ENCODE results near the gene NR2C2.
"Not testable (repeated sequence)": the region's sequence is repeated elsewhere in the genome, so short reads cannot be mapped to it uniquely, and the experiment has no call there.

Gene NR2C2

DNA sequence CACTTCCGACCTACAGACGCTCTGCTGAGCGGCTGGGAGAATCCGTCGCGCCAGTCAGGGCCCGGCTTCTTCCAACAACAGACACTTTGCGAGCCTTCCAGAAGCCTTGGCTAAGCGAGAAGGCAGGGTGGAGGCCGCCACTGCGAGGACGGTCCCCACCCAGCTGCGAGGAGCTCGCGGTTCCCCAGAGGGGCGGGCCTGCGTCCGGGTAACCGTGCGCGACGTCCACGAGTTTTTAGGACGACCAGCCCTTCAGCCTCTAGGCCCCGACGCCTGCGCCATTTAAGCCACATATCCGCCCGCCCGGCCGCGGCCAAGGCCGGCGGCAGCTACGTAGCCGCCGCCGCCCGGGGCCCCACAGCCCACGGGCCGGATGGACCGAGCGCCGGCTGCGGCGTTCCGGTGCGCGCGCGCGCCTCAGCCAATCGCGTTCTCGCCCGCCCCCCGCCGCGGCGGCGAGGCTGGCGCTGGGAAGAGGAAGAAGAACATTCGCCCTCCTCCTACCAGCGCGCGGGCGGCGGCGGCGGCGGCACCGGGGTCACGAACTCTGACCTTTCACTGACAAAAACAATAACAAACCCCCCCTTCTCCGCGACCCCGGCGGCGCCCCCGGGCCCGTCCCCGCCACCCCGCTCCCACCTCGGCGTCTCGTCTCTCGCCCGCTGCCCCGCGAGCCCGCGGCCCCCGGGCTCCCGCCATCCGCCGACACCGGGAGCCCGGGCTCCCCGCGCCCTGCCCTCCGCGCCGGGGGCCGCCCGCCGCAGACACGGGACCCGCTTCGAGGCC, at the start of gene NR2C2:
Gene NR2C2, plus strand, starts transcription at position 484 of the 786 bp plus-strand sequence. CDS start 56,332 bp downstream, outside the sequence.
- peak; percentile 66 for DNase-seq

DNA sequence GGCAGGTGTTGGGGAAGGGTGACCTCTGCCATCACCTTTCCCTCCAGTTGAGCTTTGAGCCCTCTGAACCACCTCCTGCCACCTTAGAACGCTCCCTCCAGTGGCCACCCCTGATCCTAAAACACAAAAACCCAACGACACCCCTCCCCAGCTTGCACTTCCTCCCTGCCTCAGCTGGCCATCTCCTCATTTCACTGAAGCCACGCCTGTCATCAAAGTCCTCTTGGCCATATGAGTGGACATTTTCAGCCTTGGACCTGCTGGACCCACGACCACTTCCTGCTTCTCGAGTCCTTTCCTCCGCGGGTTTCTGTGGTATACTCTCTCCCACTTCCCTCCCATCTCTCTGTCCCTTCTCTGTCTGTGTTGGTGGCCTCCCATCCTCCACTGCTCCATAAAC, 48.5 kb upstream of the NR2C2 start:
- no peak for DNase-seq

DNA sequence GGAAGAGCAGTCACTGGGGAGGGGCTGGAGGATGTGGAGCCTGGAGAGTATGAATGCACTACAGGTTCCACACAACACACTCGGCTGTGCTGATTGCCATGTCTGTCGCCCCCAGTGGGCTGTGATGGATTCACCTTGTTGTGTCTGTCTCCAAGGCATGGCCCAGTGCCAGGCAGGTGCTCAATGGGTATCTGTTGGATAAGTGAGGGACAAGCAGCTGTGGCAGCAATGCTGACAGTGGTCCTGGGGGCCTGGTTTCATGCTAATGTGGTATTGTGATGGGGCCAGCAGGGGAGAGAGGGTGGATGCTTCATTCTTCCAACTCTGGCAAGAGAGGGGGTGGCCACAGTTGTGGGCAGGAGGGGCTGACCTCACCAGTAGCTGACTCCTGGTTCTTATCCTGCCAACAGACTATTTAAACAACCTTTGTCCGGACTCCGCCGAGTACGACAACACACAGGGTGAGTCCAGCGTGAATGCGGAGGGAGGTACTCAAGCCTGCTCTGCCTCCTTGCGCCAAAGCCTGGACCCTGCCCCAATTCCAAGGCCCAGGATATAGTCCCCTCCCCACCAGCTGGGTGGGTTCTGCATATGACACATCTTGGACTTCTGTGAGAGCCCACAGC, 47.3 kb upstream of the NR2C2 start:
- DNase-seq: no peak

DNA sequence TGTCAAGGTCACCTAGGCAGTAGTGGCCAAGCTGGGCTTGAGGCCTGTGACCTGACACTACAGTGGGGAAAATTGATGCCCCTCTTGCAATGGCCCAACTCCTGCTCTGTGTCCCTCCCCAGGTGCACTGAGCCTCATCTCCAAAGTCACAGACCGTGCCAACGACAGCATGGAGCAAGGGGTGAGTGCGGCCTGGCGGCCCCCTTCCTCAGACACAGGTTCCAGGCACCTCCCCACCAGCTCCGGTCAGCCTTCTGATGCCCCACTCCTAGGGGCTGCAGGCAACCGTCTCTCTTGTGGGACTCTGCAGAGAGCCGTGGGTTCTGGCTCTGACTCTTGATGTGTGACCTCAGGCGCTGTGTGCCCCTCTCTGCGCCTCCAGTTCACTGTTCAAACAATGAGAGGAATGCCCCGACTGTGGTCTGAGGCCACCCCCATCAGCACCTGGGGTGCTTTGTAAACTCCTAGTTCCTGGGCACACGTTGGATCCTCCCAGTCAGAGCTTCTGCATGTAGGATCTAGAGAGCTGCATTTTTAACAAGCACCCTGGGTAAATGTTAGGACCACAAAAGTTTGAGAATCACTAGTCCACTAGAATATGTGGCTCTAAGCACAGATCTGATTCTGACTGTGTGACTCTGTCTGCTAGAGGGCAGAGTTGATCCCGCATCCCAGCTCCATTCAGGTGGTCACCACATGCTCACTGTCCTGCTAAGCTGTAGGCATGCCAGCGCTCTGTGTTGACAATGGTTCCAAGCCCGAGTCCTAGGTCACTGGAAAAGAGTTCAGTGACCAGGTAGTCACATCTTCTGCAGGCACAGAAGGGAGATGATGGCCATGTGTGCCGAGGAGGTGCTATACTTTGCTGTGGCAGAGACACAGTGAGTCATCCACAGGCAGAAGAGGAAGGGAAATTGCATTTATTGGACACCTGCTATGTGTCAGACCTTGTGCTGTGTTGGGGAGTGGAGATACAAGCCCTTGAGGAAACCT, 46.2 kb upstream of the NR2C2 start:
- no peak for DNase-seq

DNA sequence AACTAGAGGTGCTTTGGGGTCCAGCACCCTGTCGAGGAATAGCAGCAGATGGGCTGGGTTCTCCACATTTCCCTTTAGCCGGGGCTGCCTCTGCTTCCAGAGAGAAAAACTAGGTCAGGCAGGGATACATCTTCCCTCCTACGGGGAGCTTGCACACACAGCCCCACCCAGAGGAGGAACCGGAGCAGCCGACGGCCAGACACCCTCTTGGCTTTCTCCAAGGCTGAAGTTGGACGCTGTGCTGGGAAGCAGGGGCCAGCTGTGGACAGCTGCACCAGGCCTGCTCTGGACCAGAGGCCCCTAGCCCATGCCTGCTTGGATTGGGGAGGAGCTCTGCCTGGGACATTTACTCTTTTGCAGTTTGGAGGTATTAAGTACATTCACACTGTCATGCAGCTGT, 44.7 kb upstream of the NR2C2 start:
- DNase-seq: no peak

DNA sequence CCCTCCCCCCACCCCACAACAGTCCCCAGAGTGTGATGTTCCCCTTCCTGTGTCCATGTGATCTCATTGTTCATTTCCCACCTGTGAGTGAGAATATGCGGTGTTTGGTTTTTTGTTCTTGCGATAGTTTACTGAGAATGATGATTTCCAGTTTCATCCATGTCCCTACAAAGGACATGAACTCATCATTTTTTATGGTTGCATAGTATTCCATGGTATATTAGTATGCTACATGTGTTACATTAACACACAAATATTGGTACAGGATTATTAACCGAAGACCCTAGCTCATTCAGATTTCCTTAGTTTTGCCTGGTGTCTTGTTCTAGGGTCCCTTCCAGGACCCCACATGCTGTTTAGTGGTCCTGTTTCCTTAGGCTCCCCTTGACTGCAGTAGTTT, 43.9 kb upstream of the NR2C2 start:
- not testable (repeated sequence) for DNase-seq

DNA sequence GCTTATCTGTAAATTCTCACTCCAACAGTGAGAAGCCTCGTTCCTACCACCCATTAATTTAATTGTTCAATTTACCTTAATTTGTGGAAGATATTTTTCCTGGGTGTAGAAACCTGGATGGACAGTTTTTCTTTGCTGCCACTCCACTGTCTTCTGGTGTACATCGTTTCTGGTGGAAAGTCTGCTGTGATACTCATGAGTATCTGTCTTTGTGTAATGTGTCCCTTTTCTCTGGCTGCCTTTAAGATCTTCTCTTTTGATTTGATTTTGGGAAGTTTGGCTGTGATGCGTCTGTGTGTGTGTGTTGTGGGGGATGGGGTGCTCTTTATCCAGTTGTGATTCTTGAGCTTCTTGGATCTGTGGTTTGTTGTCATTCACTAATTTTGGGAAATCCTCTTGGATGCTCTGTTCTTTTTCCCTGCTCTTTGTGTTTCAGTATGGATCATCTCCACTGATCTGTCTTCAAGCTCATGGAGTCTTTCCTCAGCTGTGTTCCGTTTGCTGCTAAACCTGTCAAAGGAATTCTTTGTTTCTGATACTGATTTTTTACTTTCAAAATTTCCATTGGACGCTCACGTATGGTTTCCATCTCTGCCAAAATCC, 42.2 kb upstream of the NR2C2 start:
- no peak for DNase-seq

DNA sequence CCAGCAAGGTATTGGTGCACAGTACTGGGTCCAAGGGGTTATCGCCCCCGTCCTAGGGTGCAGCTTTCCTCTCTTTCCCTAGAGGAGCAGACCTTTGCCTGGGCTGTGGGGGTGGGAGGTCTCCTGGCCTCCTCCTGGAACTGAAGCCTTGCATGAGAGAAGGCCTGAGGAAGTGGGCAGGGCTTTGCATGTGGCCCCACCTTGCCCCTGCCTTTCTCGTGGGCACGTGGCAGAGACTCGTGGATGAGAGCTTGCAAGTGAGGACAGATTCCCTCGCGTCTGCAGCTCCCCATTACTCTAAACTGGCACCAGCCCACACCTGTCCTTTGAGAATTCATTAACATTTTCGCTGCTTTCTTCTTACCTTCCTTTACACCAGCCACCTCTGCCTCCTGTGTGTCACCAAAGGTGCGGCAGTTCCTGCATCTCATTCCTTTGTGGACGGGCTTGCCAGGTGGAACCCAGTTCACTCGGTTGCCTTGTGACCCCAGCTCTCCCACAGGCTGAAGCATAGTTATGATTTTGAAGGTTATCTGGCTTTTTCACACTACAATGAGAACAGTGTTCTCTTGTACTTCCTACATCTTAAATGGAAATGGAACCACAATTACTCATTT, 40.9 kb upstream of the NR2C2 start:
- no peak for DNase-seq

DNA sequence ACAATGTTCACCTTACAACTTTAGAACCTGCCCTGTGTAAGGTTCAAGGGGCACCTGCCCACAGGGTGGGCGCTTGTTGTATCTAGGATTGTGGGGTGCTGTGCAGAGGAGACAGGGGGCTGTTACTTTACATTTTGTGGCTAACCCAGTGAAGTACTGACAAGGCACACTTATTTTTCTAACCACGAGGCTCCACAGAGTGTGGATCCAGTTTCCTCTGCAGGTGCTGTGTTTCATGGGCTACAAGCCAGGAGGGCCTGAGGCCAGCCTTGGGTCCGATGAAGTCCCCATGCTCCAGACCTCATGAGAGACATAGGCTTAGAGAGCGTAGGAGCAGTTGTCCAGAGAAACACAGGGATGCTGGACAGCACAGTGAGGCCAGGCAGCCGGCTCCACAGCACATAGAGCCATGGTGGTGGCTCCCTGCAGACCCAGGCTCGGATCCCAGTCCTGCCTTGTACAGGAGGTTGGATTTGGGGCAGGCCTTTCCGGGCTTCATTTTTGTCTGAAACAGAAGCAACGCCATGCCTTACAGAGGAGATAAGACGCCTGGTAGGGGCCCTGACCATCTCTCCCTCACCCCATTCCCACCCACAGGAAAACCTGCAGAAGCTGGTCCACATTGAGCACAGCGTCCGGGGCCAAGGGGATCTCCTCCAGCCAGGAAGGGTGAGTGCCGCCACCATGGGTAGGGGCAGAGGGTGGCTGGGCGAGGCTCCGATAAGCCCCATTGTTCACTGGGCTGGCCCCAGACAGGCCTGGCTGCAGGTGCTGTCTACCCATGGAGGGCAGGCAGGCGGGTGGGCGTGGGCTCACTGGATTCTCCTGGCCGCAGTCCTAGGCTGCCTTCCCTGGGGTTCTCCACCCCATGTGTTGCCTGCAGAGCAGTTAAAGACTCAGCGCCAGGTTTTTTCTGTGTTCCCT, 40.1 kb upstream of the NR2C2 start:
- no peak for DNase-seq

DNA sequence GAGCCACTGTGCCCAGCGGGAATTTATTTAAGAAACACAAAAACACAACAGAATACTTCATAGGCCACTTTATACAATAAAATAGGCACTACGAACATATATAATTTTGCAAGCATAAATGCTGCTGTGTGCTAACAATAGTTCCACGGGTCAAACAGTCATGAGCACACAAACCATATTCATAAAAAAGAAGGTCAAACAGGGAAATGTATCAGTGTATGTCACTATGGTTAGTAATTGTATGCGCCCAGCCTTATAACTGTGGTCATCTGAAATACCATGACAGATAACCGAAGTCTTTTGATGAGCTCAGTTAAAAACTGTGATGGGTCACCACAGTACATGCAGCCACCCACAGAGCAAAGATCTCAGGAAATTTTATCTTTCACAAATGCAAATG, 38.1 kb upstream of the NR2C2 start:
- DNase-seq: no peak

DNA sequence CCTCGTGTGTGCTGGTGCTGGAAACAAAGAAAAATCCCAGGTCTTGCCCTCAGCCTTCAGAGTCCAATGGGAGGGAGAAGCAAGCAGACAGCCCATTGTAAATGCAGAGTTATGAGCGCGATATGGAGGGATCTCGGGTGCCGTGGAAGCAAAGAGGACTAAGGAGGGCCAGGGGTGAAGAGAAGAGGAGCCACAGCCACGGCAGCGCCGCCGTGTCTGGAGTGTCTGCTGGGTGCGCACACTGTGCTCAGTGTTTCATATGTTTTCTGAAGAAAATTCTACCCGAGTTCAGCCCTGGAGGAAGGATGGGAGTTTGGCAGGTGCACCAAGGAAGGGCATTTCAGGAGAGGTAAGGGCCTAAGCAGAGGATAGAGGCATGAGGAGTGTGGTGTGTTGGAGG, 35.7 kb upstream of the NR2C2 start:
- no peak for DNase-seq

DNA sequence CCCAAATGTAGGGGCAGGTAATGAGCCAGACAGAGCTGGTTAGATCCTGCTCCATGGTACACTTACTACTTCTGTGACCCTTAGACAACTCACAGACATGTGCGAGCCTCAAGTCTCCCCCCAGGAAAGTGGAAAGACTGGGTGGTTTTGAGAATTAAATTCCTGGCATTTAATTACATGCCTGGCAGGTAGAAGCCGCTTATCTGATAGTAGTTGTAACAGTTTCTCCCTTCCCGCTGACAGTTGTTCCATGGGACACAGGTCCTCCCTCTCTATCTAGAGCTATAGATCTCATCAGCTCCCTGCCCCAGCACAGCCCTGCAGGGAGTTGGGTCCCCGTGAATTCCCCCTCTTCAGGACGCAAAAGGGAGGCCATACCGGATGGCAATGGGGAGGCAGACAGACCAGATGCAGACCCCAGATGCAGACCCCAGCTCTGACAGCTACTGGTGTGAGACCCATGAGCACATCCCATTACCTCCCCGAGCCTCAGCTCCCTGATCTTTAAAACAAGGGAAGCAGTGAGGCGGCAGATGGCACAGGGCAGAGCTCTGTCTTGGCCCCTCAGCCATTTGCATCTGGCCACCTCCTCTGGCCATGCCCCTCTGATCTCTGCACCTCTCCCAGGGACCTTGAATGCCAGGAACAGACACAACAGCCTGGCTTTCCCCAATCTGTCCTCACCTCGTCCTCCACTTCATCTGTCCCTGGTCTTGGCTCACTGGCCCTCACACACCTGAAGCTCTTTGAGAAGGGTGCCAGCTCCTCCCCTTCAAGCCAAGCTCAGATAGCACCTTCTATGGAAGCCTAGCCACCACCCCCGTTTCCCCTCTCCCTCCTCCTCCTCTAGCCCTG, 34.1 kb upstream of the NR2C2 start:
- DNase-seq: no peak

DNA sequence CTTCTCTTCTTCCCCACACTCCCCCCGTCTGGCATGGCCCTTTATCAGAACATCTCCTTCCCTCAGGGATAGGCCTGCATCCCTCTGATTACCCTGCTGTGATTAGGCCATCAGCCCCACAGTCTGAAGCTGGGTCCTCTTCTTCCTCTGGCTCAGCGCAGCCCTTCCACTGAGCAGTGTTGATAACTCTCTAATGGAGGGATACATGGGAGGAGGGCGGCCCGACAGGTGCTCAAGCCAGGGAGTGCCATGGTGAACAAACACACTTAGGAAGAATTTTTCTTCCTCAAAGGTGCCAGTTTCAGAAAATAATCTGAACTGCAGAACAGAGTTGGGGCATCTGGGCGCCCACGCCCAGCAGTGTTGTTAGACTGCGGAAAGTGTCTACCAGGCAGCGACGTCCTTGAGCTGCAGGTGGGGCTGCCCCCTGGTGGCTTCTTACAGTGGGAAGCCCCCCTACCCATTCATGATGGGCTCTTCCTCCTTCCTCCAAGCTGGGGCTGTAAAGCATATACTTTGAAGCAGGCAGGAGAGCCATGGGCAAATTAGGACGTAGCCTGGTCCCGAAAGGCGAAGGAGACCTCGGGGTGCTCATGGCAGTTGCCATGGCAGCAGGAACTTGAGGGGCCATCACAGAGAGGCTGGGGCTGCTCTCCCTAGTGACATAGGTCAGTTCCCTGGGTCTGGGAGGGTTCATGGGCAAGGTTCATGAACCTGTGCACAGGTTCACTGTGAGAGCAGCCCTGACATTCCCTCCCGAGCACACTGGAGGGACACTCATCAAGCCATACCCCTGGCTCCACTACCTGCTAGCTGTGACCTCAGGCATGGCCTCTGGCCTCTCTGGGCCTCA, 33.2 kb upstream of the NR2C2 start:
- no peak for DNase-seq

DNA sequence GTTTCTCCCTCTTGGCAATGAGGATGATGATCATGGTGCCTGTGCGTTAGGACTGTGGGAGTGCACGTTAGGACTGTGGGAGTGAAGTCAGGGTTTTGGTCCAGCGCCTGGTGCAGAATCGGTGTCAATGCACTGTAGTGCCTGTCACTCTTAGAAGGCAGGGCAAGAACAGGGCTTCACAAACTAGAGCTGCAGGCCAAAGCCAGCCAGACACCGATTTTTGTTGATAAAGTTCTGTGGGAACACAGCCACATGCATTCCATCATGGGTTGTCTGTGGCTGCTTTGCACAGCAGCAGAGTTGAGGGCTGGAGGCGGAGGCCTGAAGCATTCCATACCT, 32.6 kb upstream of the NR2C2 start:
- no peak for DNase-seq

DNA sequence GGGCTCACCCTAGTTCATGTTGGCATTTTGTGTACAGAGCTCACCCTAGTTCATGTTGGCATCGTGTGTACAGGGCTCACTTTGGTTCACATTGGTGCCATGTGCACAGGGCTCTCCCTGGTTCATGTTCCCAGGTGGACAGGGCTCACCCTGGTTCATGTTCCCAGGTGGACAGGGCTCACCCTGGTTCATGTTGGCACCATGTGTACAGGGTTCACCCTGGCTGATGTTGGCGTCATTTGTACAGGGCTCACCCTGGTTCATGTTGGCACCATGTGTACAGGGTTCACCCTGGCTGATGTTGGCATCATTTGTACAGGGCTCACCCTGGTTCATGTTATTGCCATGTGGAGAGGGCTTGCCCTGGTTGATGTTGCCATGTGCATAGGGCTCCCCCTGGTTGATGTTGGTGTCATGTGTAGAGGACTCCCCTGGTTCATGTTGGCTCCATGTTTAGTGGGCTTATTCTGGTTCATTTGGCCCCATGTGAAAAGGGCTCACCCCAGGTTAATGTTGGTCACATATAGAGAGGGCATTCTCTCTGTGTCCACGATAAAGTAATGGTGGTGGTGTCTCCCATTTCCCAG, 31.7 kb upstream of the NR2C2 start:
- DNase-seq: no peak

DNA sequence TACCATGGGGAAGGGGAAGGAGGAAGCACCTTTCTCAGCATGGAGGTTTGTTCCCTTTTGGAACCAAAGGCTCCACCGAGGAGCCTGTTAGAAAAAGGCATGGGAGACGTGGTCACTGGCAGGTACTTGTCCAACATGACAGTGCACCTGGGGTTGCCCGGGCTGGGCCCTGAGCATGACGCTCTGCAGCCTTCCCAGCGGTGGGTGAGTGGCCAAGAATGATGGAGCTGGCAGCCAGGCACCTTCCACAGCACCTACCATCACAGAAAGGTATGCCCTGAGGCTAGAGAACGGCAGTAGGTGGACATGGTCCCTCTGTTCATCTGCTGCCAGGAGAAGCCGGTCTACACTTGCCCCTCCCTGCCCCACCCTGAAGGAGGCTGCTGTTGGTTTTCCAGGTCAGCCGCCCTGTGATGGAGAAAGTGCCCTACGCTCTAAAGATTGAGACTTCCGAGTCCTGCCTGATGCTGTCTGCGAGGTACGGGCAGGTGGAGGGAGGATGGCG, 29.0 kb upstream of the NR2C2 start:
- DNase-seq: no peak

DNA sequence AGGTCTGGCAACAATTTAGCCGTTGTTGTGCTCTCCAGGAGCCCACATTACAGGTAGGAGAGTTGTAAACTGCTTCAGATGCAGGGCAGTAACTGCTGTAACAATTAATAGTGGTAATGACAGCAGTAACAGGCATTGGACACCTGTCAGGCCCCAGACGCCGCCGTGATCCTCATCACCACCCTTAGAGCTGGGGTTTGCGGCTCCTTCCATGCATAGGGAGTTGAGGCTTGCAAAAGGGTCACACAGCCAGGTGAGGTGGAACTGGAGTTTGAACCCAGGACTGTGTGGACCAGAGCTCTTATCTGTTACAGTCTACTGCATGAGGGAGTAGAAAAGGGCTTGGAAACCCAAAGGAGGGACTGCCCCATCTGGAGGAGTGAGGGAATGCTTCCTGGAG, 26.8 kb upstream of the NR2C2 start:
- DNase-seq: no peak

DNA sequence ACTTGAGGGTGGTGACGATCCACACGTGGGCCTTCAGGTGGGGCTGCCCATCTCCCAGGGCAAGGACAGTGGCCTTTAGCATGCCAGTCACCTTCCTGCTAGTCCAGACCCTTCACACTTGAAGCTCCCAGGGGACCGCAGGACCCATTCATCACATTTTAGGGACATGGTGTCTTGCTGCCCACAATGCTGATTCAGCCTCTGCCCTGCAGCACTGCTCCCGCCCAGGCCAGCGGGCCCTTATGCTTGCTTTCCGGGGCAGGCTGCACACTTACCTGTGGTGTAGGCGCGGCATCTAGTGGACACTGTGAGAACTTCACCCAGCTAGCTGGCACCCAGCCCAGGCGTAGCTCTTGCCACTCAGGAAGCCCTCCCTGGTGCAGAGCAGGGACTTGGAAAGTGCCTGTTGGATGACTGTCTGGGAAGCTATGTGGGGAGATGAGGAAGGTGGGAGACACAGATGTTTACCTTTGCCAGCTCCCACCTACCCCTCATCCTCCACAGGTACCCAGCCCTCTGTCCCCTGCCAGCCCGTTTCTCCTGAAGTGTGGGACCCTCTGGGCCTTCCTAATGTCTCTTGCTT, 26.3 kb upstream of the NR2C2 start:
- peak; percentile 47 for DNase-seq

All from NCI-H2171 treated with DMSO at 0.1 percent for 48 hours (cell line).